Left kidney (tissue), 2 donors: ENCODE measurements around the gene PI16. TPM values are rescaled to one million over a fixed set of nuclear protein-coding genes. Genes with fewer than 3 reads are reported as not detected.
"Not testable (repeated sequence)": the region's sequence is repeated elsewhere in the genome, so short reads cannot be mapped to it uniquely, and the experiment has no call there.

Experiments
- DNase-seq: peaks from one replicate; pipeline ENCODE4 v3.0.0-alpha.2; 2013
- polyA plus RNA-seq: library from polyadenylated mRNA; unstranded; fragments of 120-200 nt; gene quantifications from one replicate; pipeline ENCODE4 v1.2.1, GENCODE V29; 2013; ENCODE audit not compliant: insufficient read length

The PI16 gene
- polyA plus RNA-seq, 1 donor, result 0.95 TPM

- no peak for DNase-seq
Observed at GRCh38 chr6:36975231-36976006, 20.9 kb downstream of the PI16 start.

GRCh38 chr6:36976007-36976264, 21.4 kb downstream of the PI16 start:
- no peak for DNase-seq

GRCh38 chr6:36976509-36976908, 22.0 kb downstream of the PI16 start:
- DNase-seq, result no peak

- DNase-seq, result no peak
Observed at GRCh38 chr6:36976931-36977330, 22.4 kb downstream of the PI16 start.

GRCh38 chr6:36977470-36977941, 23.0 kb downstream of the PI16 start:
- DNase-seq, result no peak

GRCh38 chr6:36978421-36979346, 24.1 kb downstream of the PI16 start:
- no peak for DNase-seq

DNA sequence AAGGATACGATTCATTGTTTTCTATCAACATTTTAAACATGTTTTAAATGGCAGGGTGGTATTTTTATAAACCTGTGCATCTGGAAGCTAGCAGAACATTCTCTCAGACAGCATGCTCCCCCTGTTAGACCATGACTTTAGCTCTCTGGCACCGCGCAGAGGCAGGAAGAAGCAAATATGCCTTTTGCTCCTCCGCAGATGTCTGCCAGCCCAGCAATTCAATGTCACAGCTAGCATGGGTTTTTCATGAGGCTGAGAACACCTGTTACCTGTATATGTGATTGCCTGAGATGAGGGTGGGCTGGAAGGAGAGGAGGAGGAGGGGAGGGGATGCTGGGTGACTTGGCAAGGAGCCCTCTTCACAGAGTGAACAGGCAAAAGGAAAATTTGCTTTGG, 24.8 kb downstream of the PI16 start:
- DNase-seq, result no peak

GRCh38 chr6:36980129-36980528, 25.6 kb downstream of the PI16 start:
- no peak for DNase-seq

DNA sequence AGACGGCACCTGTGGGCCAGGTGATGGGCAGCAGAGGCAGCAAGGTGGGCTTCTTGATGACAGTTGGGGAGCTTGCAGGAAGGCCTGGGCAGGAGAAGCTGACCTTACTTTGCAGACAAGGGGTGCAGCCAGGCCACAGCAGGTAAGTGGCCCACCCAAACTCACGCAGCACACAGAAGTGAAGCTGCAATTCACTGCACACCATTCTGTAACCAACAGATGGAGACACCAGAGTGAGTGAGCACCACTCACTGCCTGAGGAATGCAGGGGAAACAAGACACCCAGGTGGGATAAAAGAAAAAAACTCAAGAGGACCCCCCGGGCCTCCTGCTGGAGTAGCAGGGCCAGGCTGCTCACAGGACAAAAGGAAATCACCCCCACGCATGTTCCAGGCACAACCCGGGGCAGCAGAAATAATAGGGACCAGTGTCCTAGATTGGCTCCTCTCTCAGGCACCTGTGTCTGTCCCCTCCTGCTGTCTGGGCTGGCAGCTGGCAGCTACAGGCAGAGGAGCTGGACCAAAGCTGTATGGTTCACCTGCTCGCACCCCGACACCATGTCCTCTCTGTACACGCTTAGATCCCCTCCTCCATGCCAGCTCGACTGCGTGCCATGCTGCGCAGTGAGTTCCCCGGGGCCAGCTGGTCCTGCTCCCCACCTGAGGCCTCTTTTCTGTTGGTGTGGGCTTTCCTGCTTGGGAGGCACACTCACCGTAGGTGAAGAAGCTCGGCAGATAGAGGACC, 26.5 kb downstream of the PI16 start:
- DNase-seq, result no peak

- no peak for DNase-seq
Observed at GRCh38 chr6:36983538-36983937, 29.0 kb downstream of the PI16 start.

GRCh38 chr6:36984581-36985416, 30.3 kb downstream of the PI16 start:
- DNase-seq, result no peak

GRCh38 chr6:36985417-36985807, 30.9 kb downstream of the PI16 start:
- no peak for DNase-seq

DNA sequence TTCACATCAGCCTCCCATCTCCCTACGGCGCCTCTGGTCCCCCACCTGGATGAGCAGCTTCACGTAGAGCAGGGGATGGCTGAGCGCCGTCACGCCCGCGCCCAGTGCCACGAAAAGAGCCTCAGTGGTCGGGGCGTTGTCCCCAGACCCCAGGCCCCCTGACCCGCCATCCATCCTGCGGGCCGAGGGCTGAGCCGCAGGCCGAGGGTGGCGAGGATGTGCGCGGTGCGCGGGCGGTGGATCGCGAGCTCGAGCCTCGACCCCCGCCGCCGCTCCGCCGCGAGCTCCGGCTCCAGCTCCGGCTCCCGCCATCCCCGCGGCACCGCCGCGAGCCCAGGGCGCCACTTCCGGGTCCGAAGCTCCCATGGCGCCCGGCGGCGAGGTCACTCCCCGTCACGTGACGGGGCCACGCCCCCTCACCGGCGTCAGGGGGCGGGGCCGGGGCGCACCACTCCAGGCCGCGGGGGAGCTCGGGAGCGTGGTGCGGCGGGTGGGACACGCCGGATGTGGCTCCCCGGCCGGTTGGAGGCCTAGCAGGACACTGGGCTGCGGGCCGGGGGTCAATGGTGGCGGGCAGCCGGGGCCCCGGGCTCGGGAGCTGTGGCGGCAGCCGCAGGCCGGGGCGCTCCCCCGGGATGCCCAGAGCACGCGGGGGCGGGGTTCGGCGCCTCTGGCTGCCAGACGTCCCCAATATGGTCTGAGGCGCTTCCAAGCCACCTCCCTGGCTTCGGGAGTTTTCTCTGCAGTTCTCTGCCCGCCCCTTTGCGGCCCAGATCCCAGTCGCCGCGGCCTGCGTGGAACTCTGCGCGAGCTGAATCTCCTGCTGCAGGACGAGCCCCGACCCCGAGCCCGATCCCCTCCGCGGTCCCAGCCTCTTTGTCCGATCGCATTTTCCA, 31.5 kb downstream of the PI16 start, which contains the start of gene MTCH1:
MTCH1 (minus strand) TSS at position 389 of the 896 bp plus-strand sequence; CDS start at position 366, 23 bp downstream.
- peak; percentile 91 for DNase-seq

- DNase-seq, result no peak
Observed at GRCh38 chr6:36986704-36987047, 32.1 kb downstream of the PI16 start.

DNA sequence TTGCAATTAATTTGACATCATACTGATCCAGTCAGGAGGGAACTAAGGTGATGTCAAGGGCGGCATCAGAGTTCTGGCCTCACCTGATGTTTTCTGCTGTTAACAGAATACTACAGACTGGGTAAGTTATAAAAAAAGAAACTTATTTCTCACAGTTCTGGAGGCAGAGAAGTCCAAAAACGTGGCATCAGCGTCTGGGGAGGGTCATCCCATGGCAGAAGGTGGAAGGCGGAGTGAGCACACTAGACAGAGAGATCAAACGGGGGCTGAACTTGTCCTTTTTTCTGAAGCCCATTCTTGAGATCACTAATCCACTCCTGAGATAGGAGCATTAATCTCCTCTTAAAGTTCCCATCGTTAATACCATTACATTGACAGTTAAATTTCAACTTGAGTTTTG, 34.7 kb downstream of the PI16 start:
- no peak for DNase-seq

DNA sequence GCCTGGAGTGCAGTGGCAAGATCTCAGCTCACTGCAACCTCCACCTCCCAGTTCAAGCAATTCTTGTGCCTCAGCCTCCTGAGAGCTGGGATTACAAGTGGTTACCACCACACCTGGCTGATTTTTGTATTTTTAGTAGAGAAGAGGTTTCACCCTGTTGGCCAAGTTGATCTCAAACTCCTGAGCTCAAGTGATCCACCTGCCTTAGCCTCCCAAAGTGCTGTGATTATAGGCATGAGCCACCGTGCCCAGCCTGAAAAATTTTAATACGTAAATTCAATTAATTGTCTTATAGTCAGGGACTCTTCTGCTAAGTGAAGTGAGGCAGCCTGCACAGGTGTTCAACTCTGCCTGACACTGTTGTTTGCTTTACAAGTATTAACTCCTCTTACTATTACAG, 35.9 kb downstream of the PI16 start:
- DNase-seq, result not testable (repeated sequence)

DNA sequence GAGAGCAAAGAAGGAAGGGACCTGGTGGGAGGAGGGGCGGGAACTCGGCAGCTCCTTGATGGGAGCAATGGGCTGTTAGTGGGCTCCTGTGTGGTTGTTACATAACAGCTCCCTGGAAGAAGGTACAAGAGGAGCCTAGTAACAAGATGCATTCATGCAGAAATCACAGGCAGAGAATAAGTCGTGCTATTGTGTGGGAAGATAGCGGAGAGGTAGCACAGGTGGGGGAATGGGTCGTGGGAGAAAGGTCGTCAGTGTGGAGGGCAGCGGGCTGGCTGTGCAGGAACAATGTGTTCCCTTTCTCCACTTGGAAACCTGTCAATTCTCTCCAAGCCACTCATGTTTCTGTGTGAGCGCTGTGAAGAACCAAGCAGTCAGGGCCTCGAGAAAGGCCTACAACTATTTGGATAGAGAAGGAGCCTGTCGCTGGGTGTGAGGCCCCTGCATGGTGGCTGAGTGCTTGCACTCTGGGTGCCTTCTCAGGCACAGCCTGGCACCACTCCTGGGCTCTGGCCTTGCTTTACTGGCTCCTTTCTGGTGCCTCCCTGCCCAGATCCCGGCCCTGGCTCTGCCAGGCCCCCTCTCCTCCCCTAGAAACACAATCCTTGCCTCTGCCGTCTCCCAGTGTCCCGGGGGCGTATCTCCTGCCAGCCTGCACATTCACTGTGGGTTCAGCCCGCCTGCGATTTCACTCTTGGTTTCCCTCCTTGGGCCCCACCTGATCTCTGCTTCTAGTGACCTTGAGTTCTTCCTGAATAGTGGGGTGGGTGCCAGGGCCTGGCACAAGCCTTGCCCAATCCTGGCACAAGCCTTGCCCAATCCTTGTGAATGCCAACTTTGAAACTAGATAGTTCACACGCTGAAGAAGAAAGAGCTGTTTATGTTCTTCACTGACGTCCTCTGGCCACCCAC, 43.5 kb downstream of the PI16 start:
- no peak for DNase-seq

DNA sequence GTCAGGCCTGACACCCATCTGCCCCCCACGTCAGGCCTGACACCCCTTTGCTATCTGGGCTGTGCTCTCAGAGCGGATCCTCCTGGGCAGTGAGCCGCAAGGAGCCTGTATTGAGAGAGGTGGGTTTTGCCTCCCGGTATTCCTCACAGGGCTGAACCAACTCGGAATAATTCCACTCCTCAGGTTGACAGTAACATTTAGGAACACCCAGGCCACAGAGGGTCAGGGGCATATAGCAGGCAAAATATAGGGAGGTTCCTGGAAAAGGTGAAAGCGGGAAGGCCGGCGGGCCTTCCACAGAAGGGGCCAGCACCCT, 44.1 kb downstream of the PI16 start:
- DNase-seq, result no peak

- DNase-seq, result peak; percentile 88
Observed at GRCh38 chr6:36999061-36999750, 44.7 kb downstream of the PI16 start.
